NOMO-1 (cell line): ENCODE measurements around the gene LRRC73.

Source experiments
- DNase-seq, 2 experiments: peaks; one replicate each; lab custom pipeline; 2025; ENCODE audit not compliant: unreplicated experiment in 2 of 2; lab: John Stamatoyannopoulos, UW

The LRRC73 gene

GRCh38 chr6:43493833-43494232 is 16.3 kb downstream of the LRRC73 start:
- no peak for DNase-seq

GRCh38 chr6:43493230-43493629 is 16.9 kb downstream of the LRRC73 start:
- no peak for DNase-seq

GRCh38 chr6:43492673-43493072 is 17.5 kb downstream of the LRRC73 start:
- no peak for DNase-seq

GRCh38 chr6:43491750-43492661 is 18.1 kb downstream of the LRRC73 start:
- no peak for DNase-seq

DNA sequence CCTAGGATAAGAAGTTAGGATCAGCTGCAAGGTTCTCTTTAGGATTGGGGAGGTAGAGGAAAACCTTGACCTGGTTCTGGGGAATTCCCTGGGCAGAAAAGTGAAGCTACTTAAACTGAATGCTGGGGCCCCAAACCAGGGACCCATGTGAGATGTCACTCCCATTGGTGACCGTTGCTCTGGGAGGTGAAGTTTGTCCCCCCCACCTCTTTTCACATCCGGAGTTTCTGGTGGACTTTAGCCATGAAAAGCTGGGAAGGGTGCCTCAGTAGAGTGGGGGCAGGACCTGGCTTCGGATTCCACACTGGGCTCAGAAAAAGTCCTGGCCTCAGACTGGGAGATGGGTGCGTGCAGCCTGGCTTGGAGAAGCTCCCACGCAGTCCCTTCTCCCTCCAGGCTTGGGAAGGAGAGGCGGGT is 19.6 kb downstream of the LRRC73 start:
- DNase-seq, result no peak

DNA sequence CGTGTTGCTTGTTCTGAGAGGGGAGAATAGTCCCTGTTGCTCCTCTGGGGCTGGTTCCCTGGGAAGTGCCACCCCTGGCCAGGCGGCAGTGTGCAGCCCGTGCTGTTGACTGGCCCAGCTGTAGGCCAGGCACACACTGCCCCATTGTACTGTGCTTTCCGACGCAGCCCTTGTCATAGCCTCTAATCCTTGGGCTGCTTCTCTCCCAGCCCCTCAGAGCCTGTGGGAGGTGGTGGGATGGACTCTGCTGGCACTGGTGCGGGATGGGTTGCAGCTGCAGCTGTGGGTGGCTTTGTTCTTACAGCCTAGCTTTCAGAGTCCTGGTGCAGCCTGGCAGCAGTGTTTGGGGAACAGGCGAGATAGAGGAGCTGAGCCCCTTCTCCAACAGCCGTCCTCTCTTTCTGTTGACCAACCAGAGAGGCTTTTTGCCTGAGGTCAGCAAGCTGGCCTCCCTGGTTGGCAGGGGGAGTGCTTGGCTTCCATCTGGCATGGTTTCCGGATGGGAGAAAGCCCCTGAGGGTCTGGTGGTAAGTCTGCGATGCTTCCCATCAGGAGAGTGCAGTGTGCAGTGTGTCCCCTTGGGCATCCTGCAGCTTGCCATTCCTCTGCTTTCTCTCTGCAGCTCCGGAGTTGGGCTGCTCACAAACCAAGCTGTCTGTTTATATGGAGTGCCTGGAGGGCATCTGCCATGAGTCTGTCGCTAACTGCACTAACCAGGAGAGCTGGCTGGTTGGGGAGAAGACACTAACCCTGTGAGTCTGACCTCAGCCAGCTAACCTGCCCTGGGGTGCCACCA is 20.7 kb downstream of the LRRC73 start:
- no peak for DNase-seq

- no peak for DNase-seq
Observed at GRCh38 chr6:43488667-43489276, 21.4 kb downstream of the LRRC73 start.

DNA sequence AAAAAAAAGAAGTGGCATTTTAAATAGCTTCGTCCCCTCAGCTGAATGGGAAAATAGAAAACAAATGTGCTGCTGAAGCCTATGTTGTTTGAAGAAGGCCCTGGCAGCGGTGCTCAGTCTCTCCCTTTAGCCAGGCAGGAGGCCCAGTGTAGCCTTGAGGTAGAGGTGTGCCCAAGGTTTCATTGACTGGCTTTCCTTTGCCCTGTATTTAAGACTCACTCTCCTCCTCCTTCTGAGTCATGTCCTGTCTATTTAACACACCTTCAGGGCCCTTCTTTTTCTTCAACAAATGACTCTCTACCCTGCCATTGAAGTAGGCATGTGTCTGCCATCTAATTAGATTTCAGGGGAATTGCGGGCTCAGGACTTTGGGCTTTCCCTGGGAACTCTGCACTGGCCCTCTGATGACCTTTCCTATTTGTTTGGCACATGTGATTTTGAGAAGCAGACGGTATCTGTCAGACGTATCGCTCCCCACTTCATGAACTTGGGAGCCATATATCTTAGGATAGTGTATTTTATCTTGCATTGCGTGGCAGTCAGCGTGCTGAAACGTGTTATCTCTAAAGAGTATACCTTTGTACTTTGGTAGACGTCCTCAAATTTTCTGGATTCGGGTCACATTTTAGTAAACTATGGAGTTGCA is 28.4 kb downstream of the LRRC73 start:
- DNase-seq, result no peak

GRCh38 chr6:43481075-43481474 is 29.1 kb downstream of the LRRC73 start:
- DNase-seq, result no peak

GRCh38 chr6:43478008-43478372 is 32.2 kb downstream of the LRRC73 start:
- DNase-seq, result peak in 1 of 2 experiments; percentile 21

DNA sequence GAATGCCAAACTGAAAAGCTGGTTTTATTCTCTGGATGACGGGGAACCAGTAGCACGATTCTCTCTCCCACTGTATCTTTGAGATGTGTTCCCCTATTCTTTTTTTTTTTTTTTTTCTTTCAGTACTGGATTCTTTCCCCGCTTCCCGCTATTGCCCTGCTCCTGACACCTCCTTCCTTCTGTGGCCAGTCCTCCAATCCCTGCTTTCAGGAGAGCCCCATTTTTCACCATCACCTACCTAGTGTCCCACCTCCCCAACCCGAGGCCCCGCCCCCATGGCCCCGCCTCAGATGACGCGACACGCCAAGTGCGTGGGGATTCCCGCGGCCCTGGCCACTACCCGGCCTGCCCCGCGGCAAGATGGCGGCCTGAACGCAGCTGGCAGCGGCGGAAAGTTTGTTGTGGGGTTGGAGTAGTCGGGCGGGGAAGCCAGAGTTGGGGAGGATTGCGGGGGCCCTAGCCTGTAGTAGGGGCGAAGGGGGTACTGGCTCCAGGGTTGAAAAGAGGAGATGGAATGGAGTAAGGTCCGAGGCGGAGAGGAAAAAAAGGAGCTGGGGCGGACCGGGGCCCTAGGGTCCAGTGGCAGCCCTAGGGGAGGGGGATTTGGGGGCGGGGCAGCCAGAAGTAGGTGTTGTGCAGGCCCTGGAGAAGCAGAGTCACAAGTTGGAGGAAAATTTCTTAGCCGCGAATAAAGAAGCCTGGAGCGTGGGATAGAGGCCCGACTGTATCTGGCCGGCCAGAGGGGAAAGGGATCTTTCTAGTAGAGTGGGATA is 32.7 kb downstream of the LRRC73 start, which contains the start of gene TJAP1:
Gene TJAP1, plus strand, starts transcription at position 336 of the 773 bp plus-strand sequence. CDS start 21,432 bp downstream, outside the sequence.
- DNase-seq, result peak; percentile 63 to 83

DNA sequence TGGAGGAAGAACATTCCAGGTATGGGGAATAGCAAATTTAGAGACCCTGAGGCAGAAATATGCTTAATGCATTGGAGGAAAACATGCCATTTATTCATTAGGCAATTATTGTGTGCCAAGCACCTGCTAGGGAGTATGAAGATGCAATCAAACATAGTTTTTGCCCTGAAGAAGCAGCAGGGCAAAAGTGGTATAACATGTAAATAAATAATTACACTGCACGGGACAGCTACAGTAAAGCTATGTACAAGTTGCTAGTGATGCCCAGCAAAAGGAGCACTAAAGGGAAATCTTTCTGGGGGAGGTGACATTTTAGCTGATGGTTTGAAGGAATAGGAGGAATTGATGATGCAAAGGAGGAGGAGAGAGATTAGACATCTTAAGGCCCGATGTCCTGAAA is 33.4 kb downstream of the LRRC73 start:
- peak in 1 of 2 experiments; percentile 11 for DNase-seq

- no peak for DNase-seq
Observed at GRCh38 chr6:43475516-43475915, 34.6 kb downstream of the LRRC73 start.

GRCh38 chr6:43472515-43472914 is 37.6 kb downstream of the LRRC73 start:
- no peak for DNase-seq

DNA sequence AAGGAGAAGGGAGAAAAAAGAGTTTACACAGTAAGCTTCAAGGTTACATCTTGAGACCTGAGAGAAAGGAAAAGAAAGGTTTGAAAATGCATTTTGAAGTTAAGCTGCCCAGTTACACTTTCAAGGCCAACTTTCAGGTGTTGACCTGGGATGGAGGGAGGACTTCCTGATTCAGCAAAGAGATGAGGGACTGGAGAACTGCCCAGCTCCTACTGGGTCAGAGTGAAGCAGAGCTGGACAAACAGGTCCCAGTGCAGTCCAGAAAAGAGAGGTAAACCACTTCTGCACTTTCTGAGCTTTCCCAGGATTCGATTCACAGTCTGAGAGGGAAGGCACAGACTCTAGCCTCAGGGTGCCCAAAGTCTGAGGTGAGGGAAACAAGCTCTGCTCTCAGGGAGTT is 38.7 kb downstream of the LRRC73 start:
- no peak for DNase-seq

DNA sequence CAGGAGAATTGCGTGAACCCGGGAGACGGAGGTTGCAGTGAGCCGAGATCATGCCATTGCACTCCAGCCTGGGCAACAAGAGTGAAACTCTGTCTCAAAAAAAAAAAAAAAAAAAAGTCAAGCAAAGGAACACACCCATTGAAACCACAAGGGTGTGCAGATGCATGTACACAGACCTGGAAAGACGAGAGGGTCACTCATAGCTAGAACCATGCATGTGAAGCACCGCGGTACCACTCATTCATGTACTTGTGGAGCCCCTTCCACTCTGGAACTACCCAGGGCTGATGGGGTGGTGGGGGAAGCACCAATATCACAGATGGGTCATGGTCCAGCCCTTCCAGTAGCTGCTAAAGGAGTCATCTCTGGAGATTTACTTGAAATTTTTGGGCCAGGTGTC is 40.2 kb downstream of the LRRC73 start:
- DNase-seq, result no peak

- DNase-seq, result no peak
Observed at GRCh38 chr6:43468748-43469681, 41.1 kb downstream of the LRRC73 start.

GRCh38 chr6:43468240-43468639 is 41.9 kb downstream of the LRRC73 start:
- no peak for DNase-seq

GRCh38 chr6:43467752-43468151 is 42.4 kb downstream of the LRRC73 start:
- DNase-seq, result no peak
